H7 (cell line): ENCODE measurements around the gene INTS3. TPM values are rescaled to one million over a fixed set of nuclear protein-coding genes. Genes with fewer than 3 reads are reported as not detected.
A peak's percentile ranks its signal among the peaks of the same experiment; 100 is the strongest.

Experiments used
- DNase-seq: peaks from one replicate; pipeline ENCODE4 v3.0.0; 2012
- H3K27me3 ChIP-seq: 2 replicates; pipeline ENCODE4 v1.6.0; 2011; ENCODE audit warnings: mild to moderate bottlenecking, low read length; ENCODE audit not compliant: control insufficient read depth, insufficient read depth
- H3K36me3 ChIP-seq: replicated peaks from 2 replicates; pipeline ENCODE4 v1.5.1; 2011; ENCODE audit warnings: low read length; ENCODE audit not compliant: control insufficient read depth, insufficient read depth
- H3K4me3 ChIP-seq: 2 replicates; pipeline ENCODE4 v1.5.1; 2011; ENCODE audit warnings: low read depth, mild to moderate bottlenecking, control low read depth, low read length, moderate library complexity; ENCODE audit not compliant: insufficient read depth
- total RNA-seq: library from RNA; depleted of rRNA; stranded (reverse); fragments of >200 nt; shearing (Covaris generic); gene quantifications from 2 replicates; pipeline ENCODE4 v1.2.3, GENCODE V29; 2014

INTS3 gene
- total RNA-seq, 1 experiment from 2014 or later = 58.3 TPM

GRCh38 chr1:153799566-153800465, 72.0 kb downstream of the INTS3 start:
- H3K36me3 ChIP-seq = no peaks in the 10 kb centered on the region; the same call in none of the 2 replicates
- peak; percentile 49 for DNase-seq
- H3K27me3 ChIP-seq = no peaks in the 10 kb centered on the region
- H3K4me3 ChIP-seq = no peak overlapping the region

GRCh38 chr1:153800516-153800915, 72.7 kb downstream of the INTS3 start:
- DNase-seq = peak; percentile 54
- Histone ChIP-seq H3K27me3 (no peaks in the 10 kb centered on the region), H3K36me3 (no peaks in the 10 kb centered on the region; the same call in none of the 2 replicates), H3K4me3 (no peak overlapping the region)

- Histone ChIP-seq H3K27me3 (no peaks in the 10 kb centered on the region), H3K4me3 (no peak overlapping the region), H3K36me3 (no peaks in the 10 kb centered on the region; the same call in none of the 2 replicates)
- peak; percentile 27 for DNase-seq
Observed at GRCh38 chr1:153801028-153801625, 73.3 kb downstream of the INTS3 start.

- Histone ChIP-seq H3K36me3 (no peaks in the 10 kb centered on the region; the same call in none of the 2 replicates), H3K27me3 (no peaks in the 10 kb centered on the region), H3K4me3 (no peak overlapping the region)
- no peak for DNase-seq
Observed at GRCh38 chr1:153801786-153802697, 74.2 kb downstream of the INTS3 start.

GRCh38 chr1:153803470-153804056, 75.7 kb downstream of the INTS3 start:
- Histone ChIP-seq H3K27me3 (no peaks in the 10 kb centered on the region), H3K4me3 (no peak overlapping the region), H3K36me3 (peaks cover 1% of the 10 kb centered on the region)
- DNase-seq = no peak

GRCh38 chr1:153804112-153804511, 76.3 kb downstream of the INTS3 start:
- H3K36me3 ChIP-seq = peaks cover 1% of the 10 kb centered on the region
- H3K27me3 ChIP-seq = no peaks in the 10 kb centered on the region
- H3K4me3 ChIP-seq = no peak overlapping the region
- DNase-seq = no peak

GRCh38 chr1:153805042-153805745, 77.3 kb downstream of the INTS3 start:
- DNase-seq = no peak
- Histone ChIP-seq H3K4me3 (no peak overlapping the region), H3K36me3 (peaks cover 5% of the 10 kb centered on the region)

GRCh38 chr1:153805886-153806719, 78.3 kb downstream of the INTS3 start:
- DNase-seq = no peak
- Histone ChIP-seq H3K27me3 (no peaks in the 10 kb centered on the region), H3K4me3 (no peak overlapping the region), H3K36me3 (peaks cover 6% of the 10 kb centered on the region)

More at GRCh38 chr1:153805042-153805745, 77.3 kb downstream of the INTS3 start:
- no peaks in the 10 kb centered on the region for H3K27me3 ChIP-seq

GRCh38 chr1:153816283-153816889, 88.5 kb downstream of the INTS3 start:
- no peak overlapping the region for H3K4me3 ChIP-seq
- DNase-seq = no peak
- no peaks in the 10 kb centered on the region for H3K27me3 ChIP-seq
- peaks cover 43% of the 10 kb centered on the region for H3K36me3 ChIP-seq

GRCh38 chr1:153818876-153819275, 91.0 kb downstream of the INTS3 start:
- Histone ChIP-seq H3K4me3 (no peak overlapping the region), H3K27me3 (no peaks in the 10 kb centered on the region), H3K36me3 (peaks cover 25% of the 10 kb centered on the region)
- DNase-seq = no peak
